ENCODE measurements around the gene C1orf167.

The C1orf167 gene

DNA sequence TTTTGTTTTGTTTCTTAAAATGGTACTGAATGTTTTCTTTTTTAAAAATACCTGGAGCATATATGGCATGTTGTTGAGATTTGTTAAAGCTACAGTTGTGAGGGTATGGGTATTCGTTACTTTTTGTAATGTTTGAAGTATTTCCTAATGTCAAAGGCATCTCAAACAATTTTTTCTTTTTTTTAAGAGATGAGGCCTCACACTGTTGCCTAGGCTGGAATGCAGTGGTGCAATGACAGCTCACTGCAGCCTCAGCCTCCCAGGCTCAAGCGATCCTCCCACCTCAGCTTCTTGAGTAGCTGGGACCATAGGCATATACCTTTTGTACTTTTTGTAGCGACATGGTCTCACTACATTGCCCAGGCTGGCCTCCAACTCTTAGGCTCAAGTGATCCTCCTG is 60.1 kb downstream of the C1orf167 start:
- no peak overlapping the region for H3K4me3 ChIP-seq (ENCODE audit: severe bottlenecking)
- peaks cover 10% of the 10 kb centered on the region for H3K4me1 ChIP-seq (ENCODE audit: insufficient read depth, poor library complexity, severe bottlenecking)
- ATAC-seq (ENCODE audit: low read depth) (no peak), DNase-seq (ENCODE audit: low spot score) (no peak)
- peak overlapping the region; percentile 67 for H3K27ac ChIP-seq (ENCODE audit: poor library complexity, severe bottlenecking)
- no peak for TF ChIP-seq CTCF (IDR thresholded peaks at IDR 0.05; ENCODE audit: poor library complexity, severe bottlenecking)
- peaks cover 90% of the 10 kb centered on the region for H3K36me3 ChIP-seq (ENCODE audit: low read depth)
- H3K9me3 ChIP-seq (ENCODE audit: severe bottlenecking) = no peaks in the 10 kb centered on the region
- no peaks in the 10 kb centered on the region for H3K27me3 ChIP-seq (ENCODE audit: insufficient read depth, poor library complexity, severe bottlenecking)

GRCh38 chr1:11823366-11824137 is 61.6 kb downstream of the C1orf167 start:
- no peak overlapping the region for H3K27ac ChIP-seq (ENCODE audit: poor library complexity, severe bottlenecking)
- TF ChIP-seq CTCF (IDR thresholded peaks at IDR 0.05; ENCODE audit: poor library complexity, severe bottlenecking) = no peak
- H3K4me3 ChIP-seq (ENCODE audit: severe bottlenecking) = no peak overlapping the region
- ATAC-seq (ENCODE audit: low read depth) (no peak), DNase-seq (ENCODE audit: low spot score) (no peak)
- peaks cover 90% of the 10 kb centered on the region for H3K36me3 ChIP-seq (ENCODE audit: low read depth)
- H3K9me3 ChIP-seq (ENCODE audit: severe bottlenecking) = no peaks in the 10 kb centered on the region
- no peaks in the 10 kb centered on the region for H3K27me3 ChIP-seq (ENCODE audit: insufficient read depth, poor library complexity, severe bottlenecking)
- H3K4me1 ChIP-seq (ENCODE audit: insufficient read depth, poor library complexity, severe bottlenecking) = peaks cover 10% of the 10 kb centered on the region

- no peaks in the 10 kb centered on the region for H3K27me3 ChIP-seq (ENCODE audit: insufficient read depth, poor library complexity, severe bottlenecking)
- H3K9me3 ChIP-seq (ENCODE audit: severe bottlenecking) = no peaks in the 10 kb centered on the region
- ATAC-seq (ENCODE audit: low read depth) = no peak
- no peak overlapping the region for H3K4me3 ChIP-seq (ENCODE audit: severe bottlenecking)
- DNase-seq (ENCODE audit: low spot score) = no peak
- H3K4me1 ChIP-seq (ENCODE audit: insufficient read depth, poor library complexity, severe bottlenecking) = peaks cover 10% of the 10 kb centered on the region
- no peak overlapping the region for H3K27ac ChIP-seq (ENCODE audit: poor library complexity, severe bottlenecking)
- no peak for TF ChIP-seq CTCF (IDR thresholded peaks at IDR 0.05; ENCODE audit: poor library complexity, severe bottlenecking)
- peaks cover 87% of the 10 kb centered on the region for H3K36me3 ChIP-seq (ENCODE audit: low read depth)
Measured at GRCh38 chr1:11825131-11825530, 63.1 kb downstream of the C1orf167 start.

GRCh38 chr1:11826946-11827345 is 65.0 kb downstream of the C1orf167 start:
- peaks cover under 1% of the 10 kb centered on the region for H3K4me1 ChIP-seq (ENCODE audit: insufficient read depth, poor library complexity, severe bottlenecking)
- H3K9me3 ChIP-seq (ENCODE audit: severe bottlenecking) = no peaks in the 10 kb centered on the region
- no peak for TF ChIP-seq CTCF (IDR thresholded peaks at IDR 0.05; ENCODE audit: poor library complexity, severe bottlenecking)
- H3K36me3 ChIP-seq (ENCODE audit: low read depth) = peaks cover 83% of the 10 kb centered on the region
- ATAC-seq (ENCODE audit: low read depth) (no peak), DNase-seq (ENCODE audit: low spot score) (no peak)
- H3K27me3 ChIP-seq (ENCODE audit: insufficient read depth, poor library complexity, severe bottlenecking) = no peaks in the 10 kb centered on the region
- H3K27ac ChIP-seq (ENCODE audit: poor library complexity, severe bottlenecking) = no peak overlapping the region
- no peak overlapping the region for H3K4me3 ChIP-seq (ENCODE audit: severe bottlenecking)

DNA sequence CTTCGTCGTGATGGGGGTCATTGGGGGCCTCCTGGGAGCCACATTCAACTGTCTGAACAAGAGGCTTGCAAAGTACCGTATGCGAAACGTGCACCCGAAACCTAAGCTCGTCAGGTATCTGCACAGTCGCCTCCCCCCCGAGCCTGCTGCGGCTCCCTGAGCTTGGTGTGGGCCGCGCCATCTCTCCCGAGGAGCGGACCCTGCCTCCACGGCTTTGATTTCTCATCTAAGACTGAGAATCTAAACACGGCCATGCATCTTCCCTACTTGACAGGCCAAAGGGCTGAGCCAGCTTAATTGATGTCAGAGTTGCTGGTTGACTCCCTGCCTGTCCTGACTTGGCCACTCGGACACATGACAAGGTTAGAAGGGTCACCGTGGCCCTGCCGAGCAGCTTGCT is 66.5 kb downstream of the C1orf167 start:
- no peak for TF ChIP-seq CTCF (IDR thresholded peaks at IDR 0.05; ENCODE audit: poor library complexity, severe bottlenecking)
- no peaks in the 10 kb centered on the region for H3K27me3 ChIP-seq (ENCODE audit: insufficient read depth, poor library complexity, severe bottlenecking)
- no peak overlapping the region for H3K27ac ChIP-seq (ENCODE audit: poor library complexity, severe bottlenecking)
- H3K4me3 ChIP-seq (ENCODE audit: severe bottlenecking) = no peak overlapping the region
- peaks cover 75% of the 10 kb centered on the region for H3K36me3 ChIP-seq (ENCODE audit: low read depth)
- DNase-seq (ENCODE audit: low spot score) (no peak), ATAC-seq (ENCODE audit: low read depth) (no peak)
- no peaks in the 10 kb centered on the region for H3K9me3 ChIP-seq (ENCODE audit: severe bottlenecking)
- no peaks in the 10 kb centered on the region for H3K4me1 ChIP-seq (ENCODE audit: insufficient read depth, poor library complexity, severe bottlenecking)
